HepG2 (cell line): ENCODE results near the gene SLC38A2. TPM values are rescaled to one million over a fixed set of nuclear protein-coding genes. Genes with fewer than 3 reads are reported as not detected.

Experiments used
- ASH2L ChIP-seq: fragments of 300-600, 200-600 bp; sonication (generic); IDR thresholded peaks from 2 replicates; pipeline ENCODE4 v1.7.0; 2017; ENCODE audit warnings: low read depth, mild to moderate bottlenecking, moderate library complexity, mixed read lengths, low read length; ENCODE audit not compliant: insufficient read length
- ATM ChIP-seq: fragments of 450-650 bp; IDR thresholded peaks from 2 replicates; pipeline ENCODE4 v1.7.1; 2017; ENCODE audit warnings: mild to moderate bottlenecking, borderline replicate concordance
- CBX5 ChIP-seq: sonication (generic); formaldehyde crosslinking; IDR thresholded peaks from 2 replicates; pipeline ENCODE4 v1.4.0; 2020; ENCODE audit warnings: missing genetic modification reagents, borderline replicate concordance
- E2F2 ChIP-seq: sonication (generic); formaldehyde crosslinking; IDR thresholded peaks from 2 replicates; pipeline ENCODE4 v1.4.0; 2020; ENCODE audit warnings: missing genetic modification reagents, borderline replicate concordance
- EEA1 ChIP-seq: sonication (generic); formaldehyde crosslinking; IDR thresholded peaks from 2 replicates; pipeline ENCODE4 v1.5.1; 2020; ENCODE audit warnings: mild to moderate bottlenecking, missing genetic modification reagents, borderline replicate concordance
- HOXA9 ChIP-seq: sonication (generic); formaldehyde crosslinking; IDR thresholded peaks from 2 replicates; pipeline ENCODE4 v1.8.1; 2022; ENCODE audit warnings: missing genetic modification reagents, mild to moderate bottlenecking, moderate library complexity, borderline replicate concordance
- KDM6A ChIP-seq: IDR thresholded peaks from 2 replicates; pipeline ENCODE4 v1.6.1; 2016; ENCODE audit warnings: low read depth
- MATR3 ChIP-seq: sonication (generic); formaldehyde crosslinking; IDR thresholded peaks from 2 replicates; pipeline ENCODE4 v1.4.0; 2020; ENCODE audit warnings: missing genetic modification reagents
- MLLT10 ChIP-seq: sonication (generic); formaldehyde crosslinking; IDR thresholded peaks from 2 replicates; pipeline ENCODE4 v1.4.0; 2020; ENCODE audit warnings: missing genetic modification reagents
- TCF12 ChIP-seq, 2 experiments: fragments of 450-650 bp in 1 of 2; sonication (generic) in 1 of 2; formaldehyde crosslinking in 1 of 2; IDR thresholded peaks; 2 replicates each; pipeline versions ENCODE4 v1.6.1 to v1.8.0; 2017 to 2022; ENCODE audit warnings: antibody characterized with exemption in 1 of 2, mild to moderate bottlenecking in 1 of 2, missing genetic modification reagents in 1 of 2, moderate library complexity in 1 of 2
- ZBTB44 ChIP-seq: sonication (generic); formaldehyde crosslinking; IDR thresholded peaks from 2 replicates; pipeline ENCODE4 v1.4.0; 2020; ENCODE audit warnings: missing genetic modification reagents
- ZNF407 ChIP-seq: sonication (generic); formaldehyde crosslinking; IDR thresholded peaks from one replicate; pipeline ENCODE4 v1.5.1; 2020; ENCODE audit warnings: mild to moderate bottlenecking, missing genetic modification reagents; ENCODE audit errors: not compliant biosample characterization
- ZNF775 ChIP-seq: sonication (generic); formaldehyde crosslinking; IDR thresholded peaks from 2 replicates; pipeline ENCODE4 v1.4.0; 2020; ENCODE audit warnings: missing genetic modification reagents, mild to moderate bottlenecking, moderate library complexity, borderline replicate concordance
- ZNF784 ChIP-seq: sonication (generic); formaldehyde crosslinking; IDR thresholded peaks from 2 replicates; pipeline ENCODE4 v1.5.1; 2020; ENCODE audit warnings: missing genetic modification reagents, mild to moderate bottlenecking, borderline replicate concordance
- ZNF883 ChIP-seq: sonication (generic); formaldehyde crosslinking; IDR thresholded peaks from 2 replicates; pipeline ENCODE4 v1.5.1; 2020; ENCODE audit warnings: mild to moderate bottlenecking, missing genetic modification reagents; ENCODE audit errors: not compliant biosample characterization
- ZZZ3 ChIP-seq: sonication (generic); formaldehyde crosslinking; IDR thresholded peaks from 2 replicates; pipeline ENCODE4 v1.4.0; 2020; ENCODE audit warnings: missing genetic modification reagents, mild to moderate bottlenecking, borderline replicate concordance
- polyA plus RNA-seq, 8 experiments: library from polyadenylated mRNA; depleted of rRNA in 3 of 8; stranded (reverse) in 7 of 8; unstranded in 1 of 8; fragments of >200 nt; fragmentation: Illumina TruSeq in 4 of 8; extraction: Trizol in 4 of 8; gene quantifications; 2 replicates each; pipeline versions ENCODE4 v1.2.1 to v1.2.3, GENCODE V29; 2011 to 2016; ENCODE audit warnings: low read depth in 4 of 8, missing spikeins in 1 of 8, mixed read lengths in 1 of 8; ENCODE audit not compliant: insufficient read depth in 1 of 8
- total RNA-seq, 5 experiments: library from RNA; depleted of rRNA; stranded (reverse); fragments of >200 nt; fragmentation: Illumina TruSeq; extraction: Trizol; gene quantifications; 2 replicates each; pipeline ENCODE4 v1.2.3, GENCODE V29; 2016; ENCODE audit warnings: low read depth in 1 of 5

Gene SLC38A2
- total and polyA plus RNA-seq, 2 of the 13 experiments (the other 11 are each of a cell fraction or from before 2014, with no cell fraction given): 368 to 880 TPM

GRCh38 chr12:46382964-46383653 is 10.5 kb upstream of the SLC38A2 start (continued):
- TF ChIP-seq ZNF407 (CRISPR knock-in tag) (no peak), ZNF883 (CRISPR knock-in tag) (peak; percentile 44), ZNF784 (CRISPR knock-in tag) (no peak), MATR3 (CRISPR knock-in tag) (no peak), CBX5 (CRISPR knock-in tag) (peak; percentile 57; the same call in 1 of the 2 replicates), KDM6A (CRISPR knock-in tag) (no peak; the same call in 1 of the 2 replicates), ZZZ3 (CRISPR knock-in tag) (no peak), E2F2 (CRISPR knock-in tag) (0 out of 2 replicates have a peak, but pooled peaks have one; percentile 32), TCF12 (IDR thresholded peaks at IDR 0.05) (no peak), TCF12 (CRISPR knock-in tag; IDR thresholded peaks at IDR 0.05) (peak; percentile 62), ZBTB44 (no peak), MLLT10 (CRISPR knock-in tag) (no peak), ATM (no peak), HOXA9 (no peak), ZNF775 (no peak), EEA1 (CRISPR knock-in tag) (no peak; the same call in 1 of the 2 replicates), ASH2L (peak; percentile 87)
